K562 (cell line): ENCODE data around the gene RAB6A. TPM values are rescaled to one million over a fixed set of nuclear protein-coding genes. Genes with fewer than 3 reads are reported as not detected.

Experiments
- AFF1 ChIP-seq, 2 experiments: fragments of 450-650 bp; IDR thresholded peaks; 2 replicates each; pipeline ENCODE4 v1.6.1; 2018; ENCODE audit warnings: mild to moderate bottlenecking in 2 of 2, low read depth in 1 of 2; ENCODE audit not compliant: partially characterized antibody in 2 of 2
- ATF3 ChIP-seq, 2 experiments: fragments of 450-650 bp in 1 of 2; sonication (generic) in 1 of 2; formaldehyde crosslinking in 1 of 2; IDR thresholded peaks in 1 of 2; conservative IDR thresholded peaks in 1 of 2; 2 replicates each; pipeline versions ENCODE4 v1.6.1 to v1.8.1; 2016 to 2023; ENCODE audit warnings: mild to moderate bottlenecking in 2 of 2, moderate library complexity in 2 of 2, inconsistent platforms in 1 of 2, missing genetic modification reagents in 1 of 2
- BMI1 ChIP-seq: fragments of 150-350 bp; IDR thresholded peaks from 2 replicates; pipeline ENCODE4 v1.6.1; 2014; ENCODE audit warnings: low read length
- CC2D1A ChIP-seq: fragments of 450-650 bp; IDR thresholded peaks from 2 replicates; pipeline ENCODE4 v1.6.1; 2017; ENCODE audit warnings: mild to moderate bottlenecking
- E2F1 ChIP-seq: sonication (generic); formaldehyde crosslinking; IDR thresholded peaks from 2 replicates; pipeline ENCODE4 v1.8.1; 2023; ENCODE audit warnings: mild to moderate bottlenecking, missing genetic modification reagents, moderate library complexity
- ETS1 ChIP-seq: conservative IDR thresholded peaks from 2 replicates; pipeline ENCODE4 v1.6.1; 2011; ENCODE audit warnings: low read depth, mild to moderate bottlenecking, low read length; ENCODE audit not compliant: control insufficient read depth
- HMG20A ChIP-seq: fragments of 450-650 bp; formaldehyde crosslinking; conservative IDR thresholded peaks from 2 replicates; pipeline ENCODE4 v1.4.0; 2020; ENCODE audit warnings: mild to moderate bottlenecking, mixed read lengths
- HNRNPL ChIP-seq: fragments of 200-400 bp; formaldehyde crosslinking; IDR thresholded peaks from 2 replicates; pipeline ENCODE4 v1.6.1; 2017; ENCODE audit warnings: low read depth, mild to moderate bottlenecking, low read length
- MAFF ChIP-seq: IDR thresholded peaks from 2 replicates; pipeline ENCODE4 v1.6.1; 2012; ENCODE audit warnings: low read length, improper control_type of control experiment
- NCOA6 ChIP-seq: fragments of 450-650 bp; IDR thresholded peaks from 2 replicates; pipeline ENCODE4 v1.6.1; 2017; ENCODE audit warnings: mild to moderate bottlenecking
- NR3C1 ChIP-seq: sonication (generic); formaldehyde crosslinking; IDR thresholded peaks from 2 replicates; pipeline ENCODE4 v1.8.1; 2022; ENCODE audit warnings: missing genetic modification reagents
- RBFOX2 ChIP-seq: fragments of 200-400 bp; formaldehyde crosslinking; IDR thresholded peaks from 2 replicates; pipeline ENCODE4 v1.6.1; 2017; ENCODE audit warnings: low read depth, mild to moderate bottlenecking, low read length, moderate library complexity
- SP2 ChIP-seq: IDR thresholded peaks from 2 replicates; pipeline ENCODE4 v1.6.1; 2011; ENCODE audit warnings: mild to moderate bottlenecking, low read depth, low read length, moderate library complexity; ENCODE audit not compliant: poor library complexity, severe bottlenecking; ENCODE audit errors: extremely low read depth
- TFAM ChIP-seq: fragments of 250-450 bp; sonication (Bioruptor Pico); conservative IDR thresholded peaks from 2 replicates; pipeline ENCODE4 v1.5.0; 2021; ENCODE audit warnings: mild to moderate bottlenecking, moderate library complexity
- ZNF143 ChIP-seq: sonication (generic); formaldehyde crosslinking; IDR thresholded peaks from 2 replicates; pipeline ENCODE4 v1.9.0; 2022; ENCODE audit warnings: mild to moderate bottlenecking, missing genetic modification reagents
- ZNF639 ChIP-seq, 2 experiments: fragments of 200-800 bp in 1 of 2; sonication (Bioruptor generic) in 1 of 2; sonication (generic) in 1 of 2; formaldehyde crosslinking in 1 of 2; IDR thresholded peaks in 1 of 2; conservative IDR thresholded peaks in 1 of 2; 2 replicates each; pipeline versions ENCODE4 v1.5.0 to v1.6.1; 2016 to 2020; ENCODE audit warnings: missing compliant biosample characterization in 1 of 2, missing genetic modification characterization in 1 of 2, missing genetic modification reagents in 1 of 2
- ZNF695 ChIP-seq: fragments of 450-650 bp; formaldehyde crosslinking; IDR thresholded peaks from 2 replicates; pipeline ENCODE4 v1.4.0; 2020; ENCODE audit warnings: mild to moderate bottlenecking, moderate library complexity
- polyA plus RNA-seq, 8 experiments: library from polyadenylated mRNA; depleted of rRNA in 4 of 8; stranded (reverse) in 5 of 8; unstranded in 3 of 8; fragments of >200 nt; fragmentation: Nextera tagmentation in 2 of 8; fragmentation: Illumina TruSeq in 1 of 8; extraction: Ambion mirVana in 2 of 8; extraction: Trizol in 1 of 8; gene quantifications; 2 replicates each; pipeline versions ENCODE4 v1.2.1 to v1.2.3, GENCODE V29; 2011 to 2014; ENCODE audit warnings: inconsistent platforms in 1 of 8, missing spikeins in 1 of 8
- total RNA-seq, 7 experiments: library from RNA; depleted of rRNA in 6 of 7; stranded (reverse); fragments of >200 nt in 6 of 7; fragmentation: Illumina TruSeq in 2 of 7; extraction: Trizol in 2 of 7; gene quantifications; 2 replicates each; pipeline versions ENCODE4 v1.2.1 to v1.2.3, GENCODE V29; 2011 to 2021; ENCODE audit warnings: low replicate concordance in 1 of 7

RAB6A gene
- total and polyA plus RNA-seq, 9 of the 15 experiments (the other 6 are each of a cell fraction or from before 2014, with no cell fraction given) = 14.0 to 95.3 (median 45.4) TPM

- TF ChIP-seq ZNF639 (CRISPR knock-in tag; conservative IDR thresholded peaks at IDR 0.05 in 1 of 2, IDR thresholded peaks at IDR 0.05 in 1 of 2) (peak in 1 of 2 experiments; percentile 86; a peak in 2 of 4 replicates), NR3C1 (no peak), NCOA6 (peak; percentile 86), E2F1 (no peak; the same call in 1 of the 2 replicates), ETS1 (0 out of 2 replicates have a peak, but pooled peaks have one; percentile 34), AFF1 (IDR thresholded peaks at IDR 0.05; ENCODE audit: low read depth in 1 of 2, partially characterized antibody in 2 of 2) (no peak), ATF3 (IDR thresholded peaks at IDR 0.05) (peak; percentile 71), ATF3 (CRISPR knock-in tag; conservative IDR thresholded peaks at IDR 0.05) (no peak), BMI1 (no peak), TFAM (CRISPR knock-in tag) (no peak), ZNF143 (CRISPR knock-in tag) (no peak), HNRNPL (no peak), HMG20A (no peak), ZNF695 (CRISPR knock-in tag) (peak; percentile 75; the same call in 1 of the 2 replicates), SP2 (no peak), RBFOX2 (peak; percentile 92), MAFF (no peak), CC2D1A (no peak)
These were observed at the start of gene RAB6A (continued) for GRCh38 chr11:73760679-73761402.
